Left colon (tissue), 2 donors: ENCODE data around the gene PRMT7. TPM values are rescaled to one million over a fixed set of nuclear protein-coding genes. Genes with fewer than 3 reads are reported as not detected.

Experiments
- ATAC-seq: fragments of 200-7000 bp; cut with Tn5 transposase; one replicate; pipeline ENCODE4 v1.9.1; 2020; ENCODE audit warnings: mild to moderate bottlenecking, moderate library complexity
- DNase-seq, 2 donors: peaks; one replicate each; pipeline ENCODE4 v3.0.0-alpha.2; 2020
- intact Hi-C, 2 donors: fragments of 100-400 bp; cut with DNase I in 1 of 2; cut with micrococcal nuclease in 1 of 2; formaldehyde crosslinking; loops; one replicate each; pipeline versions ENCODE4 v1.11.2 to v1.14.0; 2022; cut with DNase I, micrococcal nuclease
- total RNA-seq, 2 donors: library from RNA; stranded (reverse); fragmentation: NEBNext Ultra II Directional; extraction: Animal tissue kit (Norgen Biotek cat#: 25700); gene quantifications; one replicate each; pipeline ENCODE4 v1.2.1, GENCODE V29; 2021
- donor health status: DM: no; HTN: no; CAD: no.
- donor health status: DM: yes; HTN: yes; CAD: no.

The PRMT7 gene
- total RNA-seq, 2 donors from 2014 or later, result 26.3 to 27.7 TPM

DNA sequence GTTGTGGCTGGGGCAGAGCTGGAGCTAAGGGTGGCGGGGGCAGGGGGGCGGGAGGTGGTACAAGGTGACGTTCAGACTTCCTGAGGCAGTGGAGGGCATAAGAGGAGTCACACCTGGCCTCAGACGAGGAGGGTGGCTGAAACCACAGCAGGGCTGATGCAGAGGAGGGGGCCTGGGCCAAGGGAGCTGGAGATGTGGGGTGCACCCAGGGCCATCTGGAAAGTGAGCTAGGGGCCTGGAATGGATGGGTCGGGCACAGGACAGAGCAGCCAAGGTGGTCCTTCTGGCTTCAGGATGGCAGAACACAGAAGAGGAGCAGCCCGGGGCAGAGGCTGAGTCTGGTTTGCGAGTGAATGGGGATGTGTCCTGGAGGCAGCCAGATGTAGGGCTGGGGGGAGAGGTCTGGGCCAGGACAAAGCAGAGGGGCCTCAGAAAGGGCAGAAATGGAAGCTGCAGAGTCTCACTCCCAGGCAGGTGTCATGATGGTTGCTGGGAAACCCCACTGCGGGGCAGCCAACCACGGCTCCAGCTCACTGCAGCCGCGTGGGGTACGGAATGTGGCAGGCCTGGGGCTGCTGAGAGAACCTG is 57.6 kb downstream of the PRMT7 start:
- ATAC-seq (no peak), DNase-seq (no peak)
- intact Hi-C loops, result no loop called here

DNA sequence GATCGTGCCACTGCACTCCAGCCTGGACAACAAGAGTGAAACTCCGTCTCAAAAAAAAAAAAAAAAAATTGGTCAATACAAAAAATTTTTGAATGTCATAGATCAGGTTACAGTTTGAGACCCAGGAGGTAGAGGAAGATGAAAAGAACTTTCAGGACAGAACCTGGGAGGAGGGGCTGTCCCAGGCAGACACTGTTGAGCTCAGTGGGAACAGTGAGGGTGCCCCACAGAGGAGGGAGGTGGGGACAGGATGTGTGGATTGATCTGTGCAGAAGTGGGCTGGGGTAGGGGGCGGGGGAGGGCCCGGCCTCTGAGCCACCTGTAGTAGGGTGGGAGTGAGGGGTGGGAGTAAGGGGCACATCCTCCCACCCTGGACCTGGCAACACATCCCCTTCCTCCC is 58.3 kb downstream of the PRMT7 start:
- intact Hi-C loops, result no loop called here
- DNase-seq, result no peak
- no peak for ATAC-seq

DNA sequence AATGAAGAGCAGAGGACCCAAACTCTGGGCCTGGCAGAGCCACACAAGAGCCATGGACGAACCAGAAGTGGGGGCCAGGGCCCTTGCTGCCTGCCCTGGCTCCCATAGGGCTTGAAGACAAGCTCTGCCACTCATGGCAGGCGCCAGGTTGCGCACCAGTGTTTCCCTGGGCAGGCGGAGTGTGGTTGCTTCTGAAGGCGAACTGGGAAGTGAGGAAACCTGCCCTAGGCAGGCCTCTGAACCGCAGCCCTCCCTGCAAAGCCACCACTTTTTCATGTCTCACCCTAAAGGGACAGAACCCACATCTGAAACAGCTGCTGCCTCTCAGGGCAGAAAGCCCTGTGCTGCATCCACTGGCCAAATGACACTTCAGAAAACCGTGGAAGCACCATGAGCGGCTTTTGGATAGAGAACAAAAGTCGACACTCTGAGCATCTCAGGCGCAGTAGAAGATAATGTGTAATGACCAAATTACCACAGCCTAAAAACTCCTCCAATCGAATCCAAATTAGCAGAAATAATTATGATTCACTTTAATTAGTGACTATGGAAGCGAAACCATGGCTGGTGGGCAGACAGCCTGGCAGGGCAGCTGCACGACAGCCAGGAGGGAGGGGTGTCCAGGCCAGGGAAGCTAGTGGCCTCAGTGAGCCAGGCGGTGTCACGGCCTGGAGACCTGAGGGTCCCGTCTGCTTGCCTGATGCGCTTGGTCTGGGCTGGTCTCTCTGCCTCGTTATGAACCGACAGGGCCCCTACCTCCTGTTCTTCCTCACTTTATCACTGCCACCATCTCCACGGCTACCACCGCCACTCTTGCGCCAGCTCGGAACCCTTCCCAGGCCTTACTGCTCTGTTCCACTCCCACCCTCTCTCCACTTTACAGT is 59.1 kb downstream of the PRMT7 start:
- no peak for DNase-seq
- intact Hi-C loops, result no loop called here
- no peak for ATAC-seq

DNA sequence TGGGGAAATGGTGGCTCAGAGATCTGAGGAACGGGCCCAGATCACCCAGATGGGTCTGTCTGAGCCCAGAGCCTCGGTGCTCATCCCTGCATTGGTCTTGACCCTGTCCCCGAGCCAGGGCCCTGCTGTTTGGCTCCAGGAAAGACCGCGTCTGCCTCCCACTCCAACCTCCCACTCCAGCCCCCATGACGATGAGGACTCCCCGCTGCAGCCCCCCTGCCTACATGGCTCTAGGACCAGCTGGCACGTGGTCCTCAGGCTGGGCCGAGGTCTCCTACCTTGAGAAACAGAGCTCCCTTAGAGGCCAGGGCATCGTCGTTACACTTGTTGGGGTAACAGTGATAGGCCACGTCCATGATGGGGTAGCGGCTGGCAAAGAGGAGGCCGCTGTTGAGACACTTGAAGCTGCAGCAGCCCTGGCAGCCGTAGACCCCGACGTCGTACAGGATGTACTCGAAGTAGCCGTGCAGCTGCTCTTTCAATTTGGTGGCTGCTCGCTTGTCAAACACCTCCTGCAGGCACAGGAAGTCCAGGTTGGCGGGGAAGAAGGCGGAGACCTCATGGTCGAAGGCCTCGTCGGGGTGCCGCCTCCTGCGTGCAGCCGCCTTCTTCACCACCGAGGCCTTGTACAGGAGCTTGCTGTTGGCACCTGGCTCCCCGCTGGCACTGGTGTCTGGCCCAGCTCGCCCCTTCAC is 59.9 kb downstream of the PRMT7 start:
- ATAC-seq (no peak), DNase-seq (no peak)
- intact Hi-C loops, result no loop called here

DNA sequence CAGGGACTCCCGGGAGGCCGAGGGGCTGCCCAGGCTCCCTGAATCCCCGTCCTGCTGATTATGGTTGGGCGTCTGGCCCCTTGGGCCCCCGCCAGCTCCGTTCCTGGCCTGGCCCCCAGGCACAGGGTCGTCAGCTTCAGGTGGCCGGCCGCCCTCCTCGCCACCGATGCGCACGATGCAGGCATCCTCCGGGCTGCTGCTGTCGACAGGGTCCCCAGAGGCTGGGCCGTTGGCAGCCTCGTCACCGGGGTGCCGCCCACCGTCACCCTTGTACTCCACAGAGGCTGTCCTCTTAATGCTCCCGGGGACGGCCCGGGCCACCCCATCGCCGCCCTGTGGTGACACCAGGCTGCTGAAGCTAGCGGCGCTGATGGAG is 60.4 kb downstream of the PRMT7 start:
- ATAC-seq (no peak), DNase-seq (no peak)
- intact Hi-C loops, result no loop called here

DNA sequence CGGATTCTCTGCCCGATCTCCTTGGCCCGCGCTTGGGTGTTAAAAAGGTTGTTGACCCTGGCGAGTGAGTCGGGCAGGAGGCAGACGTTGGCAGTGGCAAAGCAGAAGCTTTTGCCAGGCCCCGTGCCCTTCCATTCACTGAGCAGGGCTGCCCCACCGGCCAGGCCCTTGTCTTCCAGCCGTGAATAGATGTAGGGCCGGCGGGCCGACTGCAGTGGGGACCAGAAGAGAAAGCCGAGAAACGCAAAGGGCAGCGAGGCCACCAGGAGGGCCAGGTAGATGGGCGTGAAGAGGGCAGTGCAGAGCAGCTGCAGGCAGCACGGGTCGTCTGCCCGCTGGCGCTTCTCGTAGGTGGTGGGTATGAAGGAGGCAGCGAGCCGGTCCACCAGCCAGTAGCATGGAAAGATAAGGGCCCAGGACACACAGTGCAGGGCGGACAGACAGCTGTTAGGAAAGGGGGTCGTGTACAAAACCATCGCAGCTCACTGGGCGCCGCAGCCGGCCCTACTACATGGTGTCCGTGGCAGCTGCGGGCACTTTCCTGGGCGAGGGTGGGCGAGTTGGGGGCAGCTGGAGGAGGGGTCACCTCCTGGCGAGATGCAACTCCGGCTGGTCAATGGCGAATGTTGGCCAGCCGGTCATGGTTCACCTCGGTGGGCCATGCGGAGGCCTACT is 61.0 kb downstream of the PRMT7 start:
- DNase-seq, result no peak
- ATAC-seq, result no peak
- intact Hi-C loops, result no loop called here

DNA sequence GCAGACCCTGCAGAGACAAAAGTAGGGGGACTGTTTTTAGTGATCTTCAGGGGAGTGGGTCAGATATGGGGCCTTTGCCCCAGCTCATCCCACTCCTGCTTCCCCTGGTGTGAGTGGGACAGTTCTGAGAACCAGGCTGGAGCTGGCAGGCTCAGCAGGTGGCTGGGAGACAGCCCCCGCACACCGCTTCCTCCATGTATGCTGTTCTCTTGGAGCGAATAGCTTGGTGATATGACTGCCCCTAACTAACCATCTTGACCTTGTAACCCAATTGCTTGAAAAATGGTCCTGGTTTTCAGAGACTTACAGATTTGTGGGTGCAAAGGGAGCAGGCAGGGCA is 61.5 kb downstream of the PRMT7 start:
- intact Hi-C loops, result no loop called here
- ATAC-seq, result no peak
- no peak for DNase-seq

DNA sequence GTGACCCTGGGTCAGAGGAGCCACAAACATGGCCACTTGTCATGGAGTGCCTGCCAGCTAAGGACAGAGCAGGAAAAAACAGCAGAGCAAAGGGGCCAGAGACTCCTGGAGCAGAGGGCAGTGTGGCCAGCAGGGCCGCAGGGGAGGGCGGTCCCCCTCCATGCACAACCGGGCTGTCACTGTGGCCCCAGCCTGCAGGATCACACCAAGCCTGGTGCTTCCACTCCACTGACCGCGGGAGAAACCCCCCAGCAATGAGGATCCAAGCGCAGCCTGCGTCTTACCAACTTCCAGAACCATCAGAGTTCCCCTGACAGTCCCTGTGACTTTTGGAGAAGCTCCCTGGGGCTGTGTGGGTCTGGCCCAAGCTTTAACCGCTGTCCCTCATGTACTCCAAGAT is 62.0 kb downstream of the PRMT7 start:
- intact Hi-C loops, result no loop called here
- ATAC-seq (no peak), DNase-seq (no peak)

DNA sequence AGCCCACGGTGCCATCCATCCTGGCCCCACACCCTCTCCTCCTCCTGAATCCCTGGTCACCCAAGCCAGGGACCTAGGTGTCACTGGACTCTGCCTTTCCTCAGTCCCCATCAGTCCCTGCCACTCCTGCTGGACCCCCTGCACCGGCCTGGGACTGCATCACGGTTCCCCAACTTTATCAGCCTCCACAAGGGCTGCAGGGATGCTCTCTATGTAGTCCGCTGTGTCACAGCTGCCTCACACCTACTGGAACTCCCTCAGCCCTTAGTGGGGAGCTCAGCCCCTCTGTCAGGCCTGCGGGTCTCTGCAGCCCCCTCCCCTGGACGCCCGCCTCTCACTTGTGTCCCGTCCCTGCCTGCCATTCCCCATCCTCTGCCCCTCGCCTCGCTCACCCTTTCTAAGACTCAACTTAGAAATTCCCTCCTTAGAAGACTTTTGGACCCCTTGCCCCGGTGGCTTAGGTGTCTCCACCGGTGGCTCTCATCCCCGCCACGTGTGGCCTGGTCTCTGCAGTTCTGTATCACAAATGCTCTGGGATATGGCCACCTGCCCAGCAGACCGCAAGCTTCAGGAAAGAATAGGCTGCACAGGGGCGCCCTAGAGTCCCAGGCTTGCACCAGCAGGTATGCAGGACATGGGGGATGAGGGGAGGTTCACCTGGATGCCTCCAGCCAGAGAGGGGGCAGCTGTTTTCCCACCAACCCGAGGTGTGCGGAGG is 62.9 kb downstream of the PRMT7 start:
- intact Hi-C loops, result no loop called here
- ATAC-seq (no peak), DNase-seq (no peak)

DNA sequence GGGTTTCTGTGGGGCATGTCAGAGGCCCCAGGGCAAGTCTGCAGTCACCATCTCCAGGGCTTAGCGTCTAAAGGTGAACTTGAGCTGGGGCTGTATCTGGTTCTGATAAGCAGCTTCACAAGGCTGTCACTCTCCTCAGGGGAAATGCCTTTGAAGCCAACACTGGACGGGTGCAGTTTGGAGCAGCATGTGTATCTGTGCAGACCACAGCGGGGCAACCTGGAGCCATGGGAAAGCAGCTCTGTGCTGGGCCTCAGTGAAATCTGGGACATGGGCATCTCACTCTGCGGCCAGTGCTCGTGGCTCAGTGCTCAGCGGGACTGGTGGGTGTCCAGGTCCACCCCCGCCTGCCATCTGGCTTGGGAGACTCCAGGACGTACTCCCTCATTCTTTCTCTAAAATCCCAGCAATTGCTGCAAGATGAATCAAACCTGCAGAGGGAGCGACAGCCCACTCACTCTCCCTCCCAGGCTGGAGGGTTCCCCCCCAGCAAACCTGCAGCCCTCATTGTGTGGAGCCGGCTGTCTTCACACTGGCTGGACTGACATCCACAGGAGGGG is 63.5 kb downstream of the PRMT7 start:
- intact Hi-C loops, result no loop called here
- DNase-seq (no peak), ATAC-seq (no peak)

DNA sequence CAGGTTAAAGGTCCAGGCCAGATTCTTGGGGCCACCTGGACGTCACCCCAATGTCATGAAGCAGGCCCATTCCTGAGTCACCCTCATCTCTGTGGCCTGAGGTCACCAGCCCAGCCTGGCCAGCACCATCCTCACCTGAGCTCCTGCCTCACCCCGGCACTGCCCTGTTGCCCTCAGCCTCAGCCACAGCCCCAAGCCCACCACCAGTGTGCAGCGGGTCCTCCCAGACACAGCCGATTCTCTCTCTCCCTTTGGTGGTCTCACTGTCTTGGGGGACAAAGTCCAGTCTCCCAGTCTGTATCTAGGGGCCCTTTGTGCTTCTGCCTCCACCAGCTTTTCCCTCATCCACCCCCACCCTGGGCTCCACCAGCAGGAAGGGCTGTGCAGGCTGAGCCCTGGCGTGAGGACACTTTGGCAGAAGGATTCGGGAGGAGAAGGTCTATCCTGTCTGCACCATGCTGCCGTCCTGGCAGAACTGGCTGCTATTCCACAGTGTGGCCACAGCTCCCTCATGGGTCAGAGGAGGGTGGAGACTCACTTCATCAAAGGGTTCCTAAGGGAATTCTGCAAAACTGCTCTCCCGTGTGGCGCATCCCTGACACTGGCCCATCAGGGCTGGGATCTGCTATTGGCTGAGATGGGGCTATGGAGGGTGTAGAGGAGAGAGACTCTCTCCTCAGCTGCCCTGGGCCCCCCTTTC is 64.3 kb downstream of the PRMT7 start:
- intact Hi-C loops, result no loop called here
- DNase-seq (no peak), ATAC-seq (no peak)

DNA sequence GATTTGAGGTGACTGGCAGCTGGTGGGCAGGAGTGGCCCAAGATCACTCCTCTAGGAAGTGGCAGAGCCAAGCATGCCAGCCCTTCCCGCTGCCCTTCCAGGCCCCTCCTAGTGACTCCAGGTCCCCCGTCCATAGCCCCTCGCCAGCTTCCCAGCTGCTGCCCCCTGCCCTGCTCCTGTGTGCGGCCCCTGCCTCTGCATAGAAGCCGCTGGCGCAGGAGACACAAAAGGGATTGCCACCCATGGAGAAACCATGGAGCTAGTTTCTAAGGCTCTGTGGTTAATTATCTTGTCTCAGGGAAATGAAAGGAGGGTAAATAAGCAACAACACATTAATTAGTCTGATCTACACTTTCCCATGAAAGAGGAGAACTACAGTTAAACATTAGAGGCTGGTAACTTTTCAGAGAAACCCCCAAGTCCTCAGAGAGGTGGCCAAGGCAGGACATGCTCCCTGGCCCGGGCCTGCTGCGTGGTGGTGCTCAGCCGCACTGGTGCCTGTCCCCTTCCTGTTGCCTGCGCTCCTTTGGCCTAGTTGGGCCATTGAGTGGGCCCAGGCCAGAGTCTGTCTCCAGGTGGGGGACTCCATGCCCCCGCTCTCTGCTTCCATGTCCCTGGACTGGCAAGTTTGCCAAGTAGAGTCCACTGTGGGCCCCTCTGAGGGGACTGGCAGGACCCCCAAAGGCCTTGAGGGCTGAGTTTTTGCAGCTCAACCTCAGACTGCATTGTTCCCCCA is 65.2 kb downstream of the PRMT7 start:
- DNase-seq (no peak), ATAC-seq (no peak)
- intact Hi-C loops, result no loop called here

DNA sequence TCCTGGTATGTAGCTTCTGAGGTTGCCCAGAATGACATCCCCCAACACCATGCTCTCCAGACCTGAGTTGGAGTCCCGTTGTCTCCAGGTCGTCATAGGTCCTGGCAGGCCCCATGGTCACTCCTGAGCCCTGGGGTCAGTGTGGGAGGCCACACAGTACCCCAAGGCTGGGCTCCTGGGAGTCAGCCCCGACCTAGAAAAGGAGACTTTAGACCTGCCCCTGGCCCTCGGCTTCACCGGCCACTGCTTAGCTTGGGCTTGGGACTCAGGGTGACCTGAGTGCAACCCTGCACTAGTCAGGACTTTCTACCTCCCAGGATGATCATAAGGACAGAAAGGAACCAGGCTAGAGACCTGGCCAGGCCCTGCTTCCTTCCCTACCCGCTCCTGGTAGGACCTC is 65.8 kb downstream of the PRMT7 start:
- ATAC-seq, result no peak

DNA sequence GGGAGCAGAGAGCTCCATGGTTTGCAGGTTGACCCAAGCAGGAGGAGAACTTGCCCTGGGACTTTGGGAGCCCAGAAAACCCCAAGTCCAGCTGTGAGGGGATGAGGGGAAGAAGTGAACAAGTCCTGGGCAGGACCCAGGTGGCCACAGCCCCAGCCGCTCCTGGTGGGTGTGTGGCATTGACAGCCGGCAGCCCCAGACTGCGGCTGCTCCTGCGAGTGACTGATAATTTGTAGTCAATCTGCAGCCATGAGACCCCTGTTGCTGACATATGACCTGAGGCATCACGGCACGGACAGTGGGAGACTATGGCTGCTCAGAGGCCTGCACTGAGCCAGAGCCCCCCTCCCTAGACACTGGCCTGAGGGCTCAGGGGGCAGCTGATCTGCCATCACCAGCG is 66.4 kb downstream of the PRMT7 start:
- ATAC-seq (no peak), DNase-seq (no peak)
- intact Hi-C loops, result no loop called here

More for the DNA sequence above, 65.8 kb downstream of the PRMT7 start:
- intact Hi-C loops, result no loop called here
- DNase-seq, result no peak

DNA sequence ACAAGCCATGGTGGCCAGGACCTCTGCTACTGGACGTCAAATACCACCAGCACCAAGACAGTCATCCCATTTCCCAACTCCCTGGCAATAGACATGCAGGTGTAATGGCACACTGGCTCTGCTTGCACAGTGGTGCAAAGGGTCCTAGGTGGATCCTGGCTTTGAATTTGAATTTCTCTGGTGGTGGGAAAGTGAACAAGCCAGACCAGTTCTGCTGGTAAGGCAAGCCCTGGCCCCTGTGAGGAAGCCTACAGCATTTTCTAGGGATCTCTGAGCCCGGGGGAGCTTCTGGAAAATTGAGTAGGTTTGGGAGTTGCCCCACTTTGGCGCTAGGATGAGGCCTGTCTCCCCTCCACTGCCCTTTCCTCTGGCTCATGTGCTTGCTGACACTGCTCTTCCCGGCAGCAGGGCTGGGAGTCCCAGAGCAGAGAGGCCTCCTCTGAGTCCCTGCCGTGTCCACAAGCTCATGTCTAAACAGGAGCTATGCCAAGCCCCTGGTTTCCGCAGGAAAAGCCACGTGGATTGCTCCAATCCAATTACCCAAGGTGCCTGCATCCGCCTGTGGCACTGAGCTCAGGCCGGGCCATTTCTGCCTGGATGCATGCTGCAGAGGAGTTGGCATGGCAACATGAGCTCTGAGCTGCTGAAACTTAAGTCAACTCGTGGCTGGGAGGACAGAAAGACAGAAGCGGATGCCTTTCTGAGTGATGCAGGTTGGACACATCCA is 67.0 kb downstream of the PRMT7 start:
- DNase-seq (no peak), ATAC-seq (no peak)
- intact Hi-C loops, result no loop called here

DNA sequence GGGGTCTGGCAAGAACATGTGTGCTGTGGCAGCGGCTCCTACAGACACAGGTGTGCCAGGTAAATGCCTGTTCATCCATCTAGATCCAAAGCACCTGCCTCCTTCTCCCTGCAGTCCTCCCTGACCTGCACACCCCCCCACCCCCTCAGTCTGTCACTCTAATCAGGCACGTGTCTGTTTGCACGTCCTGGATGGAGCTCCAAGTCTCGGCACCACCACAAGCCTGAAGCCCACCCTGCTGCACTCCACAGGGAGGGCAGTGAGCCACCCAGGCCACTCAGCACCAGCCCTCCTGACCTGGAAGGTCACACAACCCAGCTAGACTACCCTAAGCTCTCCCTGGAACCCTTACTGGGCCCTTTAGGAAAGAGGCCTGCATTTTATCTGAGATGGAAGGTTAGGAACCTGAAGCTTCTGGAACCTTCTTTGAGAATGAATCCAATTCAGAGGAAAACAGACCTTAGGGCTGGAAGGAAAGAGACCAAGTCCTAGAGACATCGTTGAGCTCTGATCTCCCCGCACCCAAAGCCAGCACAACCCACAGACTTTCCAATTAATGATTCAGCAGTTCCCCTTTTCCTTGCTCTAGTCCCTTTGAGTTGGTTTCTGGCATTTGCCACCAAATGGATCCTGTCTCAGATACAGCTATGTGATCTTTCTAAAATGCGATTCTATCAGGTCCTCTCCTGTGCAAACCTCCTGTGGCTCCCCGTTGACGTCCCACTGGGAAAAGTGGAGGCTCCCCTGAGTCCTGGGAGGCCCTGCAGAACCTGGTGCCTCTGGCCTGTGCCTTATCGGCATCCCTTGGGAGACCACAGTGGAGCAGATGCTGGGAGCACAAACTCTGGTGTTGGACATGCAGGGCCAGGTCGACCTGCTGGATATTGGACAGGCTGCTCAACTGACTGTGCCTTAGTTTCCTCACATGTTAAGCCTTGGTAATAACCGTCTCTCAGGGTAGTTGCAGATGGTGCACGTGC is 67.9 kb downstream of the PRMT7 start:
- DNase-seq, result no peak
- no peak for ATAC-seq
- intact Hi-C loops, result no loop called here
